Activated CD8-positive, alpha-beta memory T cell treated with anti-CD3 and anti-CD28 coated beads, Interleukin-2, amount 50 U/mL, for 1 hour (primary cell): ENCODE measurements around the gene PLEKHD1.
"Not testable (repeated sequence)": the region's sequence is repeated elsewhere in the genome, so short reads cannot be mapped to it uniquely, and the experiment has no call there.

Experiments
- DNase-seq: peaks from one replicate; pipeline ENCODE4 v3.0.0-alpha.2; 2020; ENCODE audit errors: extremely low read depth

PLEKHD1 gene

GRCh38 chr14:69484444-69485314 lies at the start of gene PLEKHD1:
Gene PLEKHD1 (plus strand): TSS chr14:69484728. CDS start chr14:69484966, 238 bp downstream.
- DNase-seq: no peak

GRCh38 chr14:69439521-69440270 lies 44.8 kb upstream of the PLEKHD1 start:
- no peak for DNase-seq

- DNase-seq: no peak
Measured at GRCh38 chr14:69441948-69442347, 42.6 kb upstream of the PLEKHD1 start.

DNA sequence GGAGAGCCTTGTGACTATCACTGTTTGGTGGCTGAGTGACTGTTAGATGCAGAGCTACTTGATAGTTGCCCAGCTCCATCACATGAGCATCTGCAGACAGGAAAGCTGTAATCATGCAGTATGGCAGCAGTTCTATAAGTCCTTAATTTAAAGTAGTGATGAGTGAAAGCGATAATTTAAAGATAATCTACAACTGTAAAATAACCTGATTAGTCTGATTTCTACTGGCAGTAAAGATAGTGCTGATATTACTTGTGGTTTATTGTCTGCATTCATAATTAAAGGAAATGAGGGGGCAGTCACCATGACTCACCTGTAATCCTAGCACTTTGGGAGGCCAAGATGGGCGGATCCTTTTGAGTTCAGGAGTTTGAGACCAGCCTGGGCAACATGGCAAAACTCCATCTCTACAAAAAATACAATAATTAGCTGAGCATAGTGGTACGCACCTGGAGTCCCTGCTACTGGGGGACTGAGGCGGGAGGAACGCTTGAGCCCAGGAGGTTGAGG lies 41.2 kb upstream of the PLEKHD1 start:
- DNase-seq: no peak

DNA sequence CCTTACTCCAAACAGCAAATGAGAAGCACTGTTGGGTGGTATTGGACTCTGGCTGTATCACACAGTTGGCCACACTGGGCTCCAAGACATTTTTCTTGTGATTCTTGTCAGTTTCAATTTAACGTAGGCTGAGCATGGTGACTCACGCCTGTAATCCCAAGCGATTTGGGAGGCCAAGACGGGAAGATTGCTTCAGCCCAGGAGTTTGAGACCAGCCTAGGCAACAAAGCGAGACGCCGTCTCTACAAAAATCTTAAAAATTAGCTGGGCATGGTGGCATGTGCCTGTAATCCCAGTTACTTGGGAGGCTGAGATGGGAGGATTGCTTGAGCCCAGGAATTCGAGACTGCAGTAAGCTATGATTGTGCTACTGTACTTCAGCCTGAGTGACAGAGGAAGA lies 35.3 kb upstream of the PLEKHD1 start:
- DNase-seq: no peak

DNA sequence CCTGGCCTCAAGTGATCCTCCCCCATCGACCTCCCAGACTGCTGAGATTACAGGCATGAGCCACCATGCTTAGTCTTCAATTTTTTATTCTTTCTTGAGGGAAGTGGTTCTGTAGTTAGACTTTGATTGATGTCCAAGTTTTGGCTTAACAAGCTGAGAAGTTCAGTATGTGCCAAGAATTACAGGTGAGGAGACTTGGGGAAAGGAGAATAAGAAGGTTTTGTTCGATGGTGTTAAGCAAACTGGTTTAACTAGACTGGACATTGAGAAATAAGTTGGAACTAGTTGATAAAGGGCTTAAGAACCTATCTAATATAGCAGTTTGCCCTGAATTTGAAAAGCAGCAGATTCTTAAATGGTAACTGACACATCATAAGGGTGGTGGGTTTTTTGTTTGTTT lies 32.6 kb upstream of the PLEKHD1 start:
- DNase-seq: no peak

- DNase-seq: no peak
Measured at GRCh38 chr14:69458350-69458749, 26.2 kb upstream of the PLEKHD1 start.

- no peak for DNase-seq
Measured at GRCh38 chr14:69459122-69459521, 25.4 kb upstream of the PLEKHD1 start.

GRCh38 chr14:69460093-69460701 lies 24.3 kb upstream of the PLEKHD1 start:
- no peak for DNase-seq

DNA sequence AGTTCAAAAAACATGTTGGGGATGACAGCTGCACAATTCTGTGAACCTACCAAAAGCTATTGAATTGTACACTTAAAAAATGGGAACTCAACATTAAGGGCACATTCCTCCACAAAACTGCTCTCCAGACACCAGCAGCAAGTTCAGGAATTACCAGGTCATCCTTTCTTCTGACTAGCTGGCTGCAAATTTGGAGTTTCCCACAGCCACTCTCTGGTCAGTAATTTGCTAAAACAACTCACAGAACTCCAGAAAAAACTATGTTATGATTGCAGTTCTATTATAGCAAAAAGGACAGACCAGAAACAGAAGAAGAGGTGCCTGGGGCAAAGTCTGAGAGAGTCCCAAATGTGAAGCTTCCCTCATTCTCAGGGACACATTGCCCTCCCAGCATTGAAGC lies 20.1 kb upstream of the PLEKHD1 start:
- DNase-seq: no peak

DNA sequence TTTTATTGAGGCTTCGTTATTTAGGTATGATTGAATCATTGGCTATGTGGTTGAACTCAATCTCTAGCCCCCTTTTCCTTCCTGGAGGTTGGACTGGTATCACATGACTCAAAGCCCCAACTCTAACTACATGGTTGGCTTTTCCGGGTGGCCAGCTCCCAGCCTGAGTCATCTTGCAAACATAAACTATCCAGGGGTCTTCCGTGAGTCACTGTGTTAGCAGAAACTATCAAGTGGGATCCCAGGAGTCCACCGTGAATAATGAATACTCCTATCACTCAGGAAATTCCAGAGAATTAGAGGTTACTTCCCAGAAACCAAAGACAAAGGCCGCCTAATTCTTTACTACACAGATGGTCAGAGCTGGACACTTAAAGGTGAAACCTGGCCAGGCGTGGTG lies 19.7 kb upstream of the PLEKHD1 start:
- no peak for DNase-seq

GRCh38 chr14:69468949-69469348 lies 15.6 kb upstream of the PLEKHD1 start:
- no peak for DNase-seq

DNA sequence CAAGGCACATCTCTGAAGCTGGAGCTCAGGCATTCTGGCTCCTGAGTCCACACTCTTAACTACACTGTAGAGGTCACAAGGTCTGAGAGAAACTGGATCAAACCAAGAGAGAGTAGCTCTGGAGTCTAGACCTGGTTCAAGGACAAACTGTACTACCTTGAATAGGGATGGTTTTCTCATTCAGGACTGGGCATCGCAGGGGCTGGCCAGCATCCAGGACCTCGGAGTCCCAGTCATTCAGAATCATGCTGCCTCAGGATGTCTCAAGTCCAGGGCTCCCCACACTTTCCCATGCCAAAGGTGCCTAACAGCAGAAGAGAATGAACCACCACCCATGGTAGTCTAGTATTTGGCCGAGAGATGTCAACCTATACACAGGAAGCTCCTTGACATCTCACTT lies 13.1 kb upstream of the PLEKHD1 start:
- DNase-seq: no peak

DNA sequence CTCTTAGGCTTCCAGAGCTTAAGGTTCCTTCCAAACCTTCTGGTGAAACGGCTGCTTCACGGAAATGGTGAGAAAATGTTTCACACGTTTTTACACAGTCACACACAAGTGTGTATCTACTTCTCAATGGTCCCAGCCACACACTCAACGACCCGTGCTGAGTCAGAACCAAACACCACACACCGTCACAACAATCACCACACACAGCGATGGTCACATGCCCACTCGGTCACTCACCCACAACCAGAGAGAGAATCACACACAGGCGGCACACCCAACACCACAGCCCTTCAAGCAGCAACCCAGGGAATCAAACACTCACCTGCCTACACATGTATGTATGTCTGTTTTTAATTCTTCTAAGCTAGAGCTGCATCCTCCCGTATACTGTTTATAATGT lies 12.6 kb upstream of the PLEKHD1 start:
- no peak for DNase-seq

GRCh38 chr14:69473260-69473659 lies 11.3 kb upstream of the PLEKHD1 start:
- DNase-seq: no peak

GRCh38 chr14:69473946-69474345 lies 10.6 kb upstream of the PLEKHD1 start:
- no peak for DNase-seq

- DNase-seq: no peak
Measured at GRCh38 chr14:69475194-69475818, 9.2 kb upstream of the PLEKHD1 start.

- DNase-seq: not testable (repeated sequence)
Measured at GRCh38 chr14:69476824-69477450, 7.6 kb upstream of the PLEKHD1 start.

GRCh38 chr14:69478055-69478454 lies 6.5 kb upstream of the PLEKHD1 start:
- not testable (repeated sequence) for DNase-seq

DNA sequence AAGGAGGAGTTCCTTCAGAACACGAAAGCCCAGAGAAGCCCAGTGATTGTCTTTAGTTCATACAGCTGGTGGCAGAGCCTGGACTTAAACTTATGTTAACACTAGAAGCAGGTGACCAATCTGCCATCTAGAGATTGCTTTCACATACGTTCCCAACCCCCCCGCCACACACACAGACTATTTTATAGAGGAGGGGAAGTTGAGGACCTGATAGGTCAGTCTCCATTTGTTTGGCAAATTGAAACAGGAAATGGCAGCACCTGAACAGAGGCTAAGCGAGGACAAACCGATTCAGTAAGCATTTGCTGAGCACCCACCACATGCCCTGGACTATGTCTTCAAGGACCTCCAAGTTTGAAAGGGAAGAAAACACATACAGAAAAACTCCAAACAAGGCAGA lies 4.8 kb upstream of the PLEKHD1 start:
- no peak for DNase-seq

DNA sequence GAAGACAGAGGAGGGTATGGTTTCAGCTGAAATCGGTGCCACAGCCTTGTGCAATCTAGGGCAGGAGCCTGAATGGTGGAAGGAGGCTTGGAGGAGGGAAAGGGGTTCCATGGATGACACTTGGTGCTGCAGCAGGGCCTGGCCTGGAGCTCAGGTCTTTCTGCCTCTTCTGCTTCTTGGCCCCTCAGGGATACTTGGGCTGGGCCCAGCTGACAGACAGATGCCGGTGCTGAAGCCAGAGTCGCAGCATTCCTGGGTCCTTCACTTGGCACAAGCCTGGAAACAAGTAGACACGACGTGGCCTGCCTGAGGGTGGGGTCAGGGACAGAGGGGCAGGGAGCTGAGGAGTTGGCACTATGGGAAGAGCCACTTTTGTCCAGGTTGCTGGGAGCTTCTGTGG lies 4.4 kb upstream of the PLEKHD1 start:
- DNase-seq: no peak
